ENCODE measurements around the gene EMC9. TPM values are rescaled to one million over a fixed set of nuclear protein-coding genes. Genes with fewer than 3 reads are reported as not detected.

Gene EMC9
- total and polyA plus RNA-seq, 12 donors = 21.6 to 149 (median 43.9) TPM

GRCh38 chr14:24093207-24093900, 48.0 kb downstream of the EMC9 start:
- H3K36me3 ChIP-seq (replicated peaks in 1 of 2) = peaks cover 0 to 6% of the 10 kb centered on the region in 2 donors
- 81 to 90% (median 87%) methylated on average over 15 to 19 of the region's 19 CpGs for WGBS, 4 donors
- intact Hi-C loops (cut with DNase I) = loop anchor here (5.0 kb wide), 1 partner anchor 36 kb away; no protein-coding TSS in a partner anchor
- DNase-seq = no peak
- peak overlapping the region in 2 of 4 donors; percentile 82 to 96 for H3K4me3 ChIP-seq
- H3K27ac ChIP-seq = peak overlapping the region in 4 of 5 donors; percentile 83 to 91 (median 90)
- no peaks in the 10 kb centered on the region for H3K27me3 ChIP-seq
- H3K4me1 ChIP-seq (replicated peaks in 1 of 2) = peaks cover 4 to 21% of the 10 kb centered on the region in 2 donors
- no peaks in the 10 kb centered on the region for H3K9me3 ChIP-seq (replicated peaks in 1 of 3)
- TF ChIP-seq POLR2A (IDR thresholded peaks at IDR 0.05) (no peak), CTCF (IDR thresholded peaks at IDR 0.05) (peak in 1 of 6 experiments; percentile 9)

- no peaks in the 10 kb centered on the region for H3K9me3 ChIP-seq (replicated peaks in 1 of 3)
- H3K4me1 ChIP-seq (replicated peaks in 1 of 2) = peaks cover 4 to 21% of the 10 kb centered on the region in 2 donors
- 80 to 85% (median 83%) methylated on average over 4 of the region's 4 CpGs for WGBS, 4 donors
- H3K27me3 ChIP-seq = no peaks in the 10 kb centered on the region
- TF ChIP-seq CTCF (IDR thresholded peaks at IDR 0.05) (no peak), POLR2A (IDR thresholded peaks at IDR 0.05) (no peak)
- no peak for DNase-seq
- H3K4me3 ChIP-seq = no peak overlapping the region
- intact Hi-C loops (cut with DNase I) = loop anchor here (5.0 kb wide), 1 partner anchor 35 kb away; no protein-coding TSS in a partner anchor
- H3K27ac ChIP-seq = peak overlapping the region in 2 of 5 donors; percentile 89 to 91
- H3K36me3 ChIP-seq (replicated peaks in 1 of 2) = no peaks in the 10 kb centered on the region
These were observed 48.7 kb downstream of the EMC9 start for GRCh38 chr14:24092505-24093206.

GRCh38 chr14:24092110-24092504, 49.3 kb downstream of the EMC9 start:
- no peak for DNase-seq
- Histone ChIP-seq H3K4me3 (no peak overlapping the region), H3K9me3 (replicated peaks in 1 of 3) (no peaks in the 10 kb centered on the region), H3K36me3 (replicated peaks in 1 of 2) (no peaks in the 10 kb centered on the region), H3K27me3 (no peaks in the 10 kb centered on the region), H3K4me1 (replicated peaks in 1 of 2) (peaks cover 4 to 21% of the 10 kb centered on the region in 2 donors), H3K27ac (peak overlapping the region in 1 of 5 donors; percentile 89)
- intact Hi-C loops (cut with DNase I) = loop anchor here (5.0 kb wide), 1 partner anchor 35 kb away; no protein-coding TSS in a partner anchor
- no peak for TF ChIP-seq CTCF (IDR thresholded peaks at IDR 0.05)

DNA sequence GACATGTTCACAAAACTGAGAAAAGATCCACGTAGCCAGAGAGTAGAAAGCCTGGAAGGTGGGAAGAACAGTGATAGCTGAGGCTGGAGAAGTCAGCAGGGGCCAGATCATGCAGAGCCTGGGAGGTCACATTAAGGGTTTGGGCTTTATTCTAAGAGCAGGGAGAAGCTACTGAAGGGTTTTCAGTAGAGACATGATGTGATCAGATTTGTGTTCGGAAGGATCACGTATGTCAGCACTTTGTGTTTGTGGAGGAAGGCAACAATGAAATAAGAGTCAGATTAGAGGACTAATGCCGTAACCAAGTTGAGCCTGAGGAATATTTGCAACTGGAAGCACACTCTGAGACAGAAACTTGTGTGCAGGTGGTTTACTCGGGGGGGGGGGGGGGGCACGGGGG, 51.5 kb downstream of the EMC9 start:
- Histone ChIP-seq H3K36me3 (replicated peaks in 1 of 2) (no peaks in the 10 kb centered on the region), H3K4me3 (no peak overlapping the region), H3K27me3 (no peaks in the 10 kb centered on the region), H3K4me1 (replicated peaks in 1 of 2) (peaks cover under 1 to 11% of the 10 kb centered on the region in 2 donors), H3K9me3 (replicated peaks in 1 of 3) (no peaks in the 10 kb centered on the region), H3K27ac (no peak overlapping the region)
- no peak for TF ChIP-seq CTCF (IDR thresholded peaks at IDR 0.05)
- TF ChIP-seq POLR2A (IDR thresholded peaks at IDR 0.05) = no peak
- intact Hi-C loops (cut with DNase I) = loop anchor here (5.0 to 10.0 kb wide), 2 partner anchors 33 to 115 kb away; no protein-coding TSS in a partner anchor
- DNase-seq = no peak
- 77 to 92% (median 83%) methylated on average over 6 of the region's 6 CpGs for WGBS, 4 donors

Data from adrenal gland (tissue), 12 donors.